ENCODE results near the gene KIF1A. TPM values are rescaled to one million over a fixed set of nuclear protein-coding genes. Genes with fewer than 3 reads are reported as not detected.

The KIF1A gene
- total and polyA plus RNA-seq, 3 experiments from 2014 or later: 1.6 to 1.8 TPM; not detected in 1

- no peak for DNase-seq
- no peak overlapping the region for H3K4me3 Mint-ChIP-seq
- Histone ChIP-seq H3K27ac (ENCODE audit: low read depth, low read length) (no peak overlapping the region), H3K36me3 (ENCODE audit: insufficient read depth, low read length) (no peaks in the 10 kb centered on the region), H3K4me3 (ENCODE audit: low read length) (no peak overlapping the region), H3K4me1 (ENCODE audit: insufficient read depth, low read length) (no peaks in the 10 kb centered on the region), H3K9me3 (ENCODE audit: low read length) (no peaks in the 10 kb centered on the region), H3K27me3 (ENCODE audit: insufficient read depth, low read length, poor library complexity, severe bottlenecking) (no peaks in the 10 kb centered on the region)
- H3K36me3 Mint-ChIP-seq: no peaks in the 10 kb centered on the region
- H3K27ac Mint-ChIP-seq: no peak overlapping the region
- H3K4me1 Mint-ChIP-seq: no peaks in the 10 kb centered on the region
- no peaks in the 10 kb centered on the region for H3K9me3 Mint-ChIP-seq
- ChIA-PET CTCF (no interaction called here), POLR2A (interaction anchor here (0.6 kb wide), 1 partner anchor 845 kb away, joined by 4 read pairs; no protein-coding TSS in a partner anchor)
- H3K27me3 Mint-ChIP-seq: no peaks in the 10 kb centered on the region
Measured at GRCh38 chr2:240768216-240768615, 51.8 kb downstream of the KIF1A start.

GRCh38 chr2:240767341-240767740 lies 52.7 kb downstream of the KIF1A start:
- no peak overlapping the region for H3K4me3 Mint-ChIP-seq
- no peaks in the 10 kb centered on the region for H3K4me1 Mint-ChIP-seq
- no peaks in the 10 kb centered on the region for H3K27me3 Mint-ChIP-seq
- Histone ChIP-seq H3K27ac (ENCODE audit: low read depth, low read length) (no peak overlapping the region), H3K9me3 (ENCODE audit: low read length) (no peaks in the 10 kb centered on the region), H3K27me3 (ENCODE audit: insufficient read depth, low read length, poor library complexity, severe bottlenecking) (no peaks in the 10 kb centered on the region), H3K4me3 (ENCODE audit: low read length) (no peak overlapping the region), H3K36me3 (ENCODE audit: insufficient read depth, low read length) (no peaks in the 10 kb centered on the region), H3K4me1 (ENCODE audit: insufficient read depth, low read length) (no peaks in the 10 kb centered on the region)
- DNase-seq: no peak
- no peak overlapping the region for H3K27ac Mint-ChIP-seq
- no peaks in the 10 kb centered on the region for H3K9me3 Mint-ChIP-seq
- ChIA-PET POLR2A (no interaction called here), CTCF (no interaction called here)
- no peaks in the 10 kb centered on the region for H3K36me3 Mint-ChIP-seq

- H3K27me3 Mint-ChIP-seq: no peaks in the 10 kb centered on the region
- H3K27ac Mint-ChIP-seq: no peak overlapping the region
- ChIA-PET POLR2A (no interaction called here), CTCF (interaction anchor here (1.8 kb wide), 1 partner anchor 252 kb away, joined by 5 read pairs; no protein-coding TSS in a partner anchor)
- Histone ChIP-seq H3K4me1 (ENCODE audit: insufficient read depth, low read length) (no peaks in the 10 kb centered on the region), H3K4me3 (ENCODE audit: low read length) (no peak overlapping the region), H3K27ac (ENCODE audit: low read depth, low read length) (no peak overlapping the region), H3K36me3 (ENCODE audit: insufficient read depth, low read length) (no peaks in the 10 kb centered on the region), H3K9me3 (ENCODE audit: low read length) (no peaks in the 10 kb centered on the region), H3K27me3 (ENCODE audit: insufficient read depth, low read length, poor library complexity, severe bottlenecking) (no peaks in the 10 kb centered on the region)
- no peak overlapping the region for H3K4me3 Mint-ChIP-seq
- no peak for DNase-seq
- no peaks in the 10 kb centered on the region for H3K4me1 Mint-ChIP-seq
- H3K36me3 Mint-ChIP-seq: no peaks in the 10 kb centered on the region
- H3K9me3 Mint-ChIP-seq: no peaks in the 10 kb centered on the region
Measured at GRCh38 chr2:240766072-240766471, 53.9 kb downstream of the KIF1A start.

DNA sequence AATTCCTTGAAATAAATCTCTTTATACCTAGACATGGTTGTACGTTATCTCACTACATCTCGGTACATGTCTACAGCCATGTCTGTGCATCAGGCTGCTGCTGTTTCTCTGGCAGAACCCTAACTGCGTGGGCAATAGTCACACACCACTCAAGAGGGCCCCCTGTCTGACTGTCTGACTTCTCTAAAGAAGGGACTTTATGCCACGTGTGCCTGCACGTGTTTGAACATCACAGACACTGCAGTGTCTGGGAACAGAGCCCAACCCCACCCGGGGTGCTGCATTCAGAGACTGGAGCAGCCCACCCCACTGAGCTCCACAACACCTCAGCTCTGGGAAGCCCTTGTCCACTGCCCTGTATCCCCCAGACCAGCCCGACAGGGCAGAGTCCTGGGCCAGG lies 55.0 kb downstream of the KIF1A start:
- POLR2A ChIA-PET: no interaction called here
- no peaks in the 10 kb centered on the region for H3K36me3 Mint-ChIP-seq
- H3K4me3 ChIP-seq (ENCODE audit: low read length): no peak overlapping the region
- H3K9me3 Mint-ChIP-seq: no peaks in the 10 kb centered on the region
- peak overlapping the region in 1 of 8 donors; percentile 75 for H3K27ac Mint-ChIP-seq
- CTCF ChIA-PET: interaction anchor here (1.8 kb wide), 1 partner anchor 251 kb away, joined by 5 read pairs; no protein-coding TSS in a partner anchor
- H3K4me1 Mint-ChIP-seq: no peaks in the 10 kb centered on the region
- H3K27me3 Mint-ChIP-seq: no peaks in the 10 kb centered on the region
- H3K4me1 ChIP-seq (ENCODE audit: insufficient read depth, low read length): no peaks in the 10 kb centered on the region
- no peaks in the 10 kb centered on the region for H3K9me3 ChIP-seq (ENCODE audit: low read length)
- no peaks in the 10 kb centered on the region for H3K36me3 ChIP-seq (ENCODE audit: insufficient read depth, low read length)
- no peak overlapping the region for H3K27ac ChIP-seq (ENCODE audit: low read depth, low read length)
- H3K4me3 Mint-ChIP-seq: no peak overlapping the region
- DNase-seq: no peak
- no peaks in the 10 kb centered on the region for H3K27me3 ChIP-seq (ENCODE audit: insufficient read depth, low read length, poor library complexity, severe bottlenecking)

DNA sequence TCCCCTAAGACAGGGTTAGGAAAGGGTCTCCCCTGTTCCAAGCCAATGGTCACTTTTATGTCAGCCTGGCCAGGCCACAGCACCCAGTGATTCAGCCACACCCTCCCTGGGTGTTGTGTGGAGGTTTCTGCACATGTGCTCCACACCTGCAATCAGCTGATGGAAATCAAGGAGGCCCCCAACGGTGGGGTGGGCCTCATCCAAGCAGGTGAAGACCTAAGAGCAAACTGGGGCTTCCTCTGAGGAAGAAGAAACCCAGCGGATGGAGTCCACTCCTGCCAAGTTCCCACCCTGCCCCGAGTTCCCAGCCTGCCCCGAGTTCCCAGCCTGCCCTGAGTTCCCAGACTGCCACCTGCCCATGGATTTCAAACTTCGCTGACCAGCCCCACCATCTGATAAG lies 55.4 kb downstream of the KIF1A start:
- H3K9me3 ChIP-seq (ENCODE audit: low read length): no peaks in the 10 kb centered on the region
- H3K27me3 ChIP-seq (ENCODE audit: insufficient read depth, low read length, poor library complexity, severe bottlenecking): no peaks in the 10 kb centered on the region
- Mint-ChIP-seq H3K4me1 (no peaks in the 10 kb centered on the region), H3K27ac (peak overlapping the region in 1 of 8 donors; percentile 75), H3K9me3 (no peaks in the 10 kb centered on the region), H3K36me3 (no peaks in the 10 kb centered on the region), H3K27me3 (no peaks in the 10 kb centered on the region), H3K4me3 (no peak overlapping the region)
- ChIA-PET CTCF (interaction anchor here (1.8 kb wide), 1 partner anchor 250 kb away, joined by 5 read pairs; no protein-coding TSS in a partner anchor), POLR2A (no interaction called here)
- no peak for DNase-seq
- H3K27ac ChIP-seq (ENCODE audit: low read depth, low read length): no peak overlapping the region
- H3K4me1 ChIP-seq (ENCODE audit: insufficient read depth, low read length): no peaks in the 10 kb centered on the region
- H3K36me3 ChIP-seq (ENCODE audit: insufficient read depth, low read length): no peaks in the 10 kb centered on the region
- no peak overlapping the region for H3K4me3 ChIP-seq (ENCODE audit: low read length)

- CTCF ChIA-PET: no interaction called here
Measured at GRCh38 chr2:240762971-240763370, 57.0 kb downstream of the KIF1A start.

DNA sequence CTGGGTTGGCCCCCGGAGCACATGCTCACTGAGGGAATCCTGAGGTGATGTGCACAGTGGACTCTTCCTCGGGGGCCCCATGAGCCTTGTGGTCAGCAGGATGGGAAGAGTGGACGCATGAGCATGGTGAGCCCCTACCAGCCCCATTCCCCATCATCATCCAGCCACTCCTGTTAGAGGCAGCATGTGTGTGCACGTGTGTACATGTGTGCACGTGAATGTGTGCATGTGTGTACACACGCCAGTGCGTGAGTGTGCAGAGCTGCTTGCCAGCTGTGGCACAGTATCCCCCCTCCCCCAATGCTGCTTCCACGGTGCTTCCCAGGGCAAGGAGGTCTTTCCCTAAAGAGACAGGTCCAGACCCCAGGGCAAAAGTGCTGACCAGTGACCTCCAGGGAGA lies 57.8 kb downstream of the KIF1A start:
- H3K36me3 Mint-ChIP-seq: no peaks in the 10 kb centered on the region
- no peaks in the 10 kb centered on the region for H3K4me1 ChIP-seq (ENCODE audit: insufficient read depth, low read length)
- no peak for DNase-seq
- no peaks in the 10 kb centered on the region for H3K9me3 ChIP-seq (ENCODE audit: low read length)
- no peak overlapping the region for H3K27ac Mint-ChIP-seq
- ChIA-PET POLR2A (no interaction called here), CTCF (no interaction called here)
- H3K27ac ChIP-seq (ENCODE audit: low read depth, low read length): no peak overlapping the region
- H3K27me3 Mint-ChIP-seq: no peaks in the 10 kb centered on the region
- H3K27me3 ChIP-seq (ENCODE audit: insufficient read depth, low read length, poor library complexity, severe bottlenecking): no peaks in the 10 kb centered on the region
- H3K9me3 Mint-ChIP-seq: no peaks in the 10 kb centered on the region
- no peak overlapping the region for H3K4me3 ChIP-seq (ENCODE audit: low read length)
- no peak overlapping the region for H3K4me3 Mint-ChIP-seq
- no peaks in the 10 kb centered on the region for H3K36me3 ChIP-seq (ENCODE audit: insufficient read depth, low read length)
- no peaks in the 10 kb centered on the region for H3K4me1 Mint-ChIP-seq

More at GRCh38 chr2:240762971-240763370, 57.0 kb downstream of the KIF1A start:
- Mint-ChIP-seq H3K36me3 (no peaks in the 10 kb centered on the region), H3K4me1 (no peaks in the 10 kb centered on the region), H3K27me3 (no peaks in the 10 kb centered on the region), H3K27ac (no peak overlapping the region), H3K9me3 (no peaks in the 10 kb centered on the region), H3K4me3 (no peak overlapping the region)
- no peak for DNase-seq
- H3K4me1 ChIP-seq (ENCODE audit: insufficient read depth, low read length): no peaks in the 10 kb centered on the region
- H3K4me3 ChIP-seq (ENCODE audit: low read length): no peak overlapping the region
- POLR2A ChIA-PET: no interaction called here
- no peaks in the 10 kb centered on the region for H3K9me3 ChIP-seq (ENCODE audit: low read length)
- H3K27me3 ChIP-seq (ENCODE audit: insufficient read depth, low read length, poor library complexity, severe bottlenecking): no peaks in the 10 kb centered on the region
- H3K27ac ChIP-seq (ENCODE audit: low read depth, low read length): no peak overlapping the region
- H3K36me3 ChIP-seq (ENCODE audit: insufficient read depth, low read length): no peaks in the 10 kb centered on the region

GRCh38 chr2:240760576-240761246 lies 59.3 kb downstream of the KIF1A start:
- H3K36me3 ChIP-seq (ENCODE audit: insufficient read depth, low read length): no peaks in the 10 kb centered on the region
- Mint-ChIP-seq H3K9me3 (no peaks in the 10 kb centered on the region), H3K27me3 (no peaks in the 10 kb centered on the region), H3K4me1 (no peaks in the 10 kb centered on the region), H3K27ac (no peak overlapping the region), H3K36me3 (no peaks in the 10 kb centered on the region), H3K4me3 (no peak overlapping the region)
- CTCF ChIA-PET: no interaction called here
- H3K4me1 ChIP-seq (ENCODE audit: insufficient read depth, low read length): no peaks in the 10 kb centered on the region
- POLR2A ChIA-PET: no interaction called here
- H3K27ac ChIP-seq (ENCODE audit: low read depth, low read length): no peak overlapping the region
- H3K27me3 ChIP-seq (ENCODE audit: insufficient read depth, low read length, poor library complexity, severe bottlenecking): no peaks in the 10 kb centered on the region
- DNase-seq: no peak
- no peak overlapping the region for H3K4me3 ChIP-seq (ENCODE audit: low read length)
- H3K9me3 ChIP-seq (ENCODE audit: low read length): no peaks in the 10 kb centered on the region
